Prostate gland (tissue), 2 donors: Measurements from ENCODE around the gene MYCL.

Experiments
- POLR2AphosphoS5 ChIP-seq: sonication (generic); formaldehyde crosslinking; IDR thresholded peaks from one replicate; pipeline ENCODE4 v1.6.1; 2017; ENCODE audit warnings: antibody characterized with exemption
- TF ChIP-seq, protein P1 (sequence below), 4 experiments: fragments of 200-600 bp in 2 of 4; fragments of 450-650 bp in 2 of 4; sonication (generic) in 2 of 4; IDR thresholded peaks; 1 replicate in 3 of 4; 2 replicates in 1 of 4; pipeline ENCODE4 v1.5.1; 2016 to 2019; ENCODE audit warnings: antibody characterized with exemption in 4 of 4, mild to moderate bottlenecking in 2 of 4, moderate library complexity in 2 of 4

DNA sequence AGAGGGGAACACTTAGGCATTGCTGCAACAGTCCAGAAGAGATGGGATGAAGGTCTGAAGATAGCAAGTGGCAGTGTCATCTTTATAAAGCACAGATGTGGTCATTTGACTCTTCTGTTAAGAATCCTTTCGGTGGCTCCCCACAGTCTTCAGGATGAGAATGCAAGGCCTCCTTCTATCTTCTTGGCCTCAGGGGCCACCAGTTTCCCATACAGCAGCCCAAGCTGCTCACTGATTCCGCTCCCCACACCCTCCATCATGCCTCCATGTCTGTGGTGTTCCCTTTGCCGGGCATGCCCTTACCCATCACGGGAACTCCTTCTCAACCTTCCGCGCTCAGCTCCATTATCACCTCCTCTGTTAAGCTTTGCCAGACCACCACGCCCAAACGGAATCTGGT, 37.1 kb upstream of the MYCL start:
- TF ChIP-seq, protein P1, sequence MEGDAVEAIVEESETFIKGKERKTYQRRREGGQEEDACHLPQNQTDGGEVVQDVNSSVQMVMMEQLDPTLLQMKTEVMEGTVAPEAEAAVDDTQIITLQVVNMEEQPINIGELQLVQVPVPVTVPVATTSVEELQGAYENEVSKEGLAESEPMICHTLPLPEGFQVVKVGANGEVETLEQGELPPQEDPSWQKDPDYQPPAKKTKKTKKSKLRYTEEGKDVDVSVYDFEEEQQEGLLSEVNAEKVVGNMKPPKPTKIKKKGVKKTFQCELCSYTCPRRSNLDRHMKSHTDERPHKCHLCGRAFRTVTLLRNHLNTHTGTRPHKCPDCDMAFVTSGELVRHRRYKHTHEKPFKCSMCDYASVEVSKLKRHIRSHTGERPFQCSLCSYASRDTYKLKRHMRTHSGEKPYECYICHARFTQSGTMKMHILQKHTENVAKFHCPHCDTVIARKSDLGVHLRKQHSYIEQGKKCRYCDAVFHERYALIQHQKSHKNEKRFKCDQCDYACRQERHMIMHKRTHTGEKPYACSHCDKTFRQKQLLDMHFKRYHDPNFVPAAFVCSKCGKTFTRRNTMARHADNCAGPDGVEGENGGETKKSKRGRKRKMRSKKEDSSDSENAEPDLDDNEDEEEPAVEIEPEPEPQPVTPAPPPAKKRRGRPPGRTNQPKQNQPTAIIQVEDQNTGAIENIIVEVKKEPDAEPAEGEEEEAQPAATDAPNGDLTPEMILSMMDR (IDR thresholded peaks at IDR 0.05): no peak
- TF ChIP-seq POLR2AphosphoS5: no peak
